Measurements from ENCODE around the gene SHPK.
A peak's percentile ranks its signal among the peaks of the same experiment; 100 is the strongest.

The SHPK gene

GRCh38 chr17:3636154-3636907, at the start of gene SHPK, which contains the start of gene CTNS:
TSS of gene SHPK (minus strand) at chr17:3636250. CDS start at chr17:3636219, 31 bp downstream.
TSS of gene CTNS (plus strand) at chr17:3636760. CDS start at chr17:3640207, 3,447 bp downstream.
- peaks cover 12% of the 10 kb centered on the region for H3K36me3 Mint-ChIP-seq
- H3K4me1 Mint-ChIP-seq: peaks cover 43% of the 10 kb centered on the region
- H3K9me3 Mint-ChIP-seq: no peaks in the 10 kb centered on the region
- H3K27ac Mint-ChIP-seq: peak within 1 kb of the TSS; percentile 99
- peak; percentile 99 for ATAC-seq
- H3K27me3 Mint-ChIP-seq: no peaks in the 10 kb centered on the region
- peak within 1 kb of the TSS; percentile 96 for H3K4me3 Mint-ChIP-seq

DNA sequence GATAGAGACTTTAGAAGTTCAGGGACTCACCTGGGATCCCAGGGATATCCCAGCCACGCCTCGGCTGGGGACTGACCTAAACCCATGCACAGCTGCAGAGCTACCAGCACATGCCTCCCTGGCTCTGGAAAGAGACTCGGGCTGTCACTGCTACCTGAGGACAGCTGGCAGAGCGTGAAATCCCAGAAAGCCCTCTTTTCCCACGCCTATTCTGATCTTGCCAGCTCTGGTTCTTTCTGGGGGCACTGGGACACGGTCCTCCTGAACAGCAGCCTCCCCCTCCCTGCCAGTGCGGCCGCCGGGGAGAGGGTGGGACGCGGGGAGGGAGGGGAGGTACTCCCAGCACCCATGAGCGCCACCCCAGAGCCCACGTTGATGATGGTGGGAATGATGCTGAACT, 49.1 kb upstream of the SHPK start:
- Mint-ChIP-seq H3K27me3 (no peaks in the 10 kb centered on the region), H3K27ac (no peak overlapping the region), H3K36me3 (peaks cover 35% of the 10 kb centered on the region), H3K9me3 (no peaks in the 10 kb centered on the region), H3K4me3 (peak overlapping the region; percentile 21), H3K4me1 (peaks cover 63% of the 10 kb centered on the region)
- ATAC-seq: peak; percentile 2

GRCh38 chr17:3683054-3683511, 47.0 kb upstream of the SHPK start:
- Mint-ChIP-seq H3K4me1 (peaks cover 48% of the 10 kb centered on the region), H3K4me3 (peak overlapping the region; percentile 6), H3K9me3 (no peaks in the 10 kb centered on the region), H3K27ac (peak overlapping the region; percentile 38), H3K36me3 (peaks cover 25% of the 10 kb centered on the region), H3K27me3 (no peaks in the 10 kb centered on the region)
- ATAC-seq: peak; percentile 81

DNA sequence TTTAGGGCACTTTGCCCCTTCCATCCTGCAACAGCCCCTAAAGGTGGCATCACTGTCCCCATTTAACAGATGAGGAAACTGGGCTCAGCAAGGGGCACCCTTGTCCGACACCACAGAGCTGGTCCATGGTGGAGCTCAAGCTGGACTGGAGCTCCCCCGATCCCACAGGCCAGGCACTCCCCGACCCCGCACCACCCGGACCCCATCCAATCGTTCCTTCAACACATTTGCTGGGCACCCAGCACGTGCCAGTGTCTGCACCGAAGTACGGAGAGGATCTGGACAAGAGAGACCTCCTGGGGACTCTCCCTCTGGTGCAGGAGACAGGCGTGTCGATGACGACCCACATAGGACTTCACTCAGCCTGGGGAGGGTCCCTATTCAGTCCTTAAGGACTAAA, 46.0 kb upstream of the SHPK start:
- Mint-ChIP-seq H3K4me1 (peaks cover 45% of the 10 kb centered on the region), H3K27me3 (no peaks in the 10 kb centered on the region), H3K36me3 (peaks cover 33% of the 10 kb centered on the region), H3K9me3 (no peaks in the 10 kb centered on the region), H3K4me3 (no peak overlapping the region), H3K27ac (peak overlapping the region; percentile 38)
- ATAC-seq: no peak

- ATAC-seq: no peak
- Mint-ChIP-seq H3K27me3 (no peaks in the 10 kb centered on the region), H3K36me3 (peaks cover 33% of the 10 kb centered on the region), H3K4me1 (peaks cover 45% of the 10 kb centered on the region), H3K27ac (peak overlapping the region; percentile 38), H3K4me3 (peak overlapping the region; percentile 7), H3K9me3 (no peaks in the 10 kb centered on the region)
Observed at GRCh38 chr17:3681565-3681964, 45.5 kb upstream of the SHPK start.

- ATAC-seq: no peak
- Mint-ChIP-seq H3K36me3 (peaks cover 34% of the 10 kb centered on the region), H3K27ac (no peak overlapping the region), H3K4me3 (no peak overlapping the region), H3K4me1 (peaks cover 46% of the 10 kb centered on the region), H3K27me3 (no peaks in the 10 kb centered on the region), H3K9me3 (no peaks in the 10 kb centered on the region)
Observed at GRCh38 chr17:3681057-3681456, 45.0 kb upstream of the SHPK start.

- Mint-ChIP-seq H3K4me1 (peaks cover 42% of the 10 kb centered on the region), H3K4me3 (no peak overlapping the region), H3K9me3 (no peaks in the 10 kb centered on the region), H3K36me3 (peaks cover 33% of the 10 kb centered on the region), H3K27ac (peak overlapping the region; percentile 70), H3K27me3 (no peaks in the 10 kb centered on the region)
- no peak for ATAC-seq
Observed at GRCh38 chr17:3679531-3680126, 43.6 kb upstream of the SHPK start.

DNA sequence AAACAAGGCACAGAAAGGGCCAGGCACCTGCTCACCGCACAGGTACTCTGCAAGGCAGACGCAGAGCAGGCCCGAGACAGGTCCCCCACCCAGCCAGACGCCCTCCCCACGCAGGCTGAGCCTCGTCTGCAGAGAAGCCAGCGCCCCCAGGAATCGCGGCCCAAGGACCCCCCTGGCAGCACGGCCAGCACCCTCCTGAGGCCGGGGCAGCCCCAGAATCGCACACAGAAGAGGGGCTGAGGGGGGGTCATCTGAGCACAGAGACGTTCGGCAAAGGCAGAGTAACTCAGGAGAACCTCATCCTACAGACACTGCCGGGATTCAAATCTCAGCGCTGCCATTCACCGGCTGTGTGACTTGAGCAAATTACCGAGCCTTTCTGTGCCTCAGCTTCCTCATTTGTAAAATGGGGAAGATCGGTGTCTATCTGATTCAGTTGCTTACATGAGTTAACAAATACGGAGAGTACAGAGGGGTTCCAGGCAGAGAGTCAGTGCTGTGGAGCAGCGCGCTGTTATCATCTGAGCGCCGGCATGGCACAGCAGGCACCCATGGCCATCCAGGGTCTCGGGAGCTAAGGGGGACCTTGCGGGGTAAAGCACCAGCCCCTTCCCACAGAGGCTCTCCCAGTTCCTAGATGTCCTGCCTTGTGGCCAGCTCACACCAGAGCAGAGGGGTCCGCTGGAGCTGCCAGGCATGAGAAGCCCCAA, 42.9 kb upstream of the SHPK start:
- no peak for ATAC-seq
- no peaks in the 10 kb centered on the region for H3K9me3 Mint-ChIP-seq

DNA sequence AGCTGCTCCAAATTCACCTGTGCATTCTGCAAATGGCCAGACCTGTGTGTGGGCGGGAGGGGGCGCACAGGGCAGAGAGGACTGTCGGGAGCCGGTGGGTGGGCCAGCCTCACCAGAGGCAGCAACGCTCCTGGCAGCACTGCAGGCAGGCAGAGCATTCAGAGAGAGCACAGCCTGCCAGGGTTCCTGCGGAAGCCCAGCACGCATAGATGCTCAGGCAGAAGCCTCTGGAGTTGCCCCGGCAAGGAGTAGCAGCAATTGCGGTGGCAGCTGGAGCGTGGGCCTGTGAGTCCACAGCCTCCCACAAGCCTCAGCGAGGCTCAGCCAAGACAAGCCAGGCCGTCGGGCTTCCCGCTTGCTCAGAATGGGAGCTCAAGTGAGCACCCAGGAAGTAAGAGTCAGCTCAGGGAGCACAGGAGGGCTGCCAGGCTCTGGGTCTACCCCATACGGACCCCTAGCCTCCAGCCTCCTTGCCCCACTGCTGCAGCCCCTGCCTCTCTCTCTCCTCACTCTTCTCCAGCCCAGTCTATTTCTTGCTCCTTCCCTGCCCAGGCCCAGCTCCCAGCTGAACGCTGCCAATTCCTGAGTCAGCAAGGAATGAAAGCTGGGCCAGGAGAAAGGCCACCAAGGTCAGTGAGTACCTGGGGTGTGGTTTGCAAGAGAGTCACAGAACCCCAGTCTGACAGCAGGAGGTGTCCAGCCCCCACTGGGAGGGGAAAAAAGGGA, 42.2 kb upstream of the SHPK start:
- no peaks in the 10 kb centered on the region for H3K9me3 Mint-ChIP-seq
- no peak overlapping the region for H3K27ac Mint-ChIP-seq

More for the DNA sequence above, 42.9 kb upstream of the SHPK start:
- peaks cover 33% of the 10 kb centered on the region for H3K36me3 Mint-ChIP-seq
- H3K4me1 Mint-ChIP-seq: peaks cover 38% of the 10 kb centered on the region
- H3K4me3 Mint-ChIP-seq: no peak overlapping the region
- H3K27ac Mint-ChIP-seq: no peak overlapping the region
- H3K27me3 Mint-ChIP-seq: no peaks in the 10 kb centered on the region

DNA sequence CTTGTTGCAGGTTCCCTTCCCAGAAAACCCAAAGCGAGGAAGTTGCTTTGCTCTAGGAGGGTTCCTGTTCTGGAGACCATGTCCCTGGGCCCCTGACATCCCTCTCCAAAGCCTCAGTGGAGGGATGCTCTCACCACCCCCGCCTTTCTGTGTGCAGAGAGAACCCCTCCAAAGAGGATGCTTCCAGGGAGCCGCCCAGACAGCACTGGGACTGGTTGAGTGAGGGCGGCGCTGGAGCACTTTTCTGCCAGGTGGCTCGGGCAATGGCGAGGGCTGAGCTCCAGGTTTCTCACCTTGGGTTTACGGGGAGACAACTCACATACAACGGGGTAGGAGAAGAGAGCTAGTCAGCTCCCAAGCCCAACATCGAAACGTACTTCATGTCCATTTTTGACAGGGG, 39.8 kb upstream of the SHPK start:
- no peak overlapping the region for H3K27ac Mint-ChIP-seq
- no peaks in the 10 kb centered on the region for H3K27me3 Mint-ChIP-seq
- H3K4me3 Mint-ChIP-seq: no peak overlapping the region
- ATAC-seq: no peak
- H3K4me1 Mint-ChIP-seq: peaks cover 25% of the 10 kb centered on the region
- H3K9me3 Mint-ChIP-seq: no peaks in the 10 kb centered on the region
- peaks cover 28% of the 10 kb centered on the region for H3K36me3 Mint-ChIP-seq

More for the DNA sequence above, 42.2 kb upstream of the SHPK start:
- no peak overlapping the region for H3K4me3 Mint-ChIP-seq
- ATAC-seq: no peak
- H3K4me1 Mint-ChIP-seq: peaks cover 30% of the 10 kb centered on the region
- H3K36me3 Mint-ChIP-seq: peaks cover 33% of the 10 kb centered on the region
- no peaks in the 10 kb centered on the region for H3K27me3 Mint-ChIP-seq

- H3K4me3 Mint-ChIP-seq: no peak overlapping the region
- no peaks in the 10 kb centered on the region for H3K27me3 Mint-ChIP-seq
- H3K4me1 Mint-ChIP-seq: peaks cover 39% of the 10 kb centered on the region
- ATAC-seq: no peak
- H3K36me3 Mint-ChIP-seq: peaks cover 16% of the 10 kb centered on the region
- H3K27ac Mint-ChIP-seq: peak overlapping the region; percentile 30
- no peaks in the 10 kb centered on the region for H3K9me3 Mint-ChIP-seq
Observed at GRCh38 chr17:3672571-3672970, 36.5 kb upstream of the SHPK start.

DNA sequence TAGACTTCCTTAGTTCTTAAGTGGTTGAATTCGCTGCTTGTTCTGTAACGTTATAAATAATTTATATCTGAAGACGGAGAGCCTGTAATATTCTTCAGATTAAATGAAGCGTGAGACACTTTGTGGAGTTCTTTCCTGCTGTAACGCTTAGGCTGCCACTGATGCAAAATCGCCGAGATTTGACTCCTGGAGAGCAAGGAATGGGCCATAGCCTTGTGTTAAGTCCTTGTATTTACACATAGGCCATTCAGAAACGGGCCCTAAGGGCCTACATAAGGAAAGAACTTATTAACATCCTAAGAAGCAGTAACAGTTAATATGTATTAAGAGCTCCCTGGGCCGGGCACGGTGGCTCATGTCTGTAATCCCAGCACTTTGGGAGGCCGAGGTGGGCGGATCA, 33.5 kb upstream of the SHPK start:
- Mint-ChIP-seq H3K9me3 (no peaks in the 10 kb centered on the region), H3K27ac (peak overlapping the region; percentile 94), H3K4me3 (peak overlapping the region; percentile 93), H3K27me3 (no peaks in the 10 kb centered on the region), H3K36me3 (peaks cover 6% of the 10 kb centered on the region), H3K4me1 (peaks cover 45% of the 10 kb centered on the region)
- ATAC-seq: no peak

- H3K4me3 Mint-ChIP-seq: peak overlapping the region; percentile 93
- ATAC-seq: peak; percentile 1
- H3K9me3 Mint-ChIP-seq: no peaks in the 10 kb centered on the region
- H3K27me3 Mint-ChIP-seq: no peaks in the 10 kb centered on the region
- peaks cover 45% of the 10 kb centered on the region for H3K4me1 Mint-ChIP-seq
- peak overlapping the region; percentile 94 for H3K27ac Mint-ChIP-seq
- H3K36me3 Mint-ChIP-seq: peaks cover 11% of the 10 kb centered on the region
Observed at GRCh38 chr17:3669085-3669347, 33.0 kb upstream of the SHPK start.

DNA sequence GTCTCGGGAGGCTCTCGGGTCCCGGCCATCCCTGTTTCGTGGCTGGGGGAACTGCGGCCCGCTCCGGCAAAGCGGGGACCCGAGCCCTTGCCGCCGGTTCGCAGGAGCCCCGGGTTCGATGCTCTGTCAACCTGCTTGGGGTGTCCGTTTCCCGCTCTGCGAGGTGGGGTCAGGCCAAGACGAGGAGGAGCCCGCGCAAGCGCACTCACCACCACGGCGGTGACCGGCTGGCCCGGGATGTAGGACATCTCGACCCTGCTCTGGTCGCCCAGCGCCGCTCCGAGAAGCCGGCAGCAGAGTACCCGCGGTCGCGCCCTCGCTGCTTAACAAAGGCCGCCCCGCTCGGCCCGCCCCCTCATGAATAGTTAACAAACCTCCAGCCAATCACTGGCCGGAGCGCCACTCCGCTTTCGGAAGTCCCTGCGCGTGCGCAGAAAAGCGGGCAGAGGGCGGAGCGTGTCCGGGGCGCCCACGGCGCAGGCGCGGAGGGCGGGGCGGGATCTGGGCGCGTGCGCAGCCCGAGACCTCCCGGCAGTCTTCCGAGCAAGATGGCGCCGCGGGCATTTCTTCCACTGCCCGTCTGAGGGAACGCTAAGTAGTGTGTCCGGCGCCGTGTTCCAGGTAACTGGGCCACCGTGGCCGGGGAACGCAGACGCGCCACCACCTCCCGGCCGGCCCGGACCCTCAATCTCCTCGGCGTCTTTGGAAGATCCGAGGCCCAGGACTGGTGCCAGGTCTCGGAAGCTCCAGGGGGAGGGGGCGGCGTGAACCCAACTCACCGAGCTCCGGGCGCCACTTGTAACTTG, 32.4 kb upstream of the SHPK start, which contains the start of the genes EMC6 and TAX1BP3:
Gene EMC6 (plus strand): TSS at position 534 of the 806 bp plus-strand sequence. CDS start 335 bp downstream, outside the sequence.
Gene TAX1BP3 (minus strand): TSS at position 300 of the 806 bp plus-strand sequence. CDS start 52 bp downstream, at position 248.
- Mint-ChIP-seq H3K4me1 (peaks cover 45% of the 10 kb centered on the region), H3K4me3 (peak within 1 kb of the TSS; percentile 93), H3K27me3 (no peaks in the 10 kb centered on the region), H3K36me3 (peaks cover 12% of the 10 kb centered on the region), H3K9me3 (no peaks in the 10 kb centered on the region), H3K27ac (peak within 1 kb of the TSS; percentile 94)
- ATAC-seq: peak; percentile 97

Measured in stimulated activated memory B cell treated with anti-CD40 and anti-IgM and Interleukin-4, amounts not matched to agents 10 μg/mL and 1 μg/mL and 100 μg/mL, for 72 hours (primary cell).